GM21423 (cell line): ENCODE results near the gene PRR11.
"Not testable (repeated sequence)": the region's sequence is repeated elsewhere in the genome, so short reads cannot be mapped to it uniquely, and the experiment has no call there.

Experiments used
- ATAC-seq: cut with Tn5 transposase; IDR thresholded peaks from one replicate; pipeline ENCODE4 v1.9.1; 2021; ENCODE audit warnings: mild to moderate bottlenecking, moderate library complexity; ENCODE audit not compliant: unreplicated experiment

Gene PRR11

DNA sequence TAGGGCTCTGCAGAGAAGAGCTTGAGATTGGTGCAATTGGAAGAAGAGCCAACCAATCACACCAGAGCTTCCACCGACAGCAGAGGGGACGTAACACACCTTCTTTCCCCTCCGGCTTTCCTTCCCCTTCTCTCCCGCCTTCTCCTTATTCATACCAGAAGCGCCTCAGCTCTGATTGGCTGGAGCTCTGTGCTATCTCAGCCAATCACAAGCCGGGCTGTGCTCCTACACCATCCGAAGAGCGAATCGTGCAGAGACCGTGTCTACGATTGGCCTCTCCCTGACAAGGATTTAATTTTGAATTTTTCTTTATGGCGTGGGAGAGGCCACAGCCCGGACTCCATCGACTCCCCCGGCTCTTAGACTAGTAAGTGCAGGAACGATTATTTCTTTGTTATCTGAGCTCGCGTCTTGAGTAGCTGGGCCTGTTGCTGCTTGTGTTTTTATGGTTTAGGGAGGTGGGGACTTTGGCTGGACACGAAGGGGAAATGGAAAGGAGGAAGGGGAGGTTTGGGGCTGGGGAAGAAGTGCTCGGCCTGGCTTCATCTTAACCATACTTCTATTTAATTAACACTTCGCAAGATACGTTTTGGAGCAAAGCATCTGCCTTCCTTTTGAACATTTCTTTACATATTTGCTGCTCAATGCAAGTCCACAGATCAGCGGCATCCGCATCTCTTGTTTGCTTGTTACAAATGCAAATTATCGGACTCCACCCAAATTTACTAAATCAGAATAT is at the start of gene PRR11:
Gene PRR11 (plus strand): TSS at position 308 of the 739 bp plus-strand sequence. CDS start 14,007 bp downstream, outside the sequence.
- peak; percentile 84 for ATAC-seq

- peak; percentile 13 for ATAC-seq
Measured at GRCh38 chr17:59105852-59106462, 49.6 kb upstream of the PRR11 start.

DNA sequence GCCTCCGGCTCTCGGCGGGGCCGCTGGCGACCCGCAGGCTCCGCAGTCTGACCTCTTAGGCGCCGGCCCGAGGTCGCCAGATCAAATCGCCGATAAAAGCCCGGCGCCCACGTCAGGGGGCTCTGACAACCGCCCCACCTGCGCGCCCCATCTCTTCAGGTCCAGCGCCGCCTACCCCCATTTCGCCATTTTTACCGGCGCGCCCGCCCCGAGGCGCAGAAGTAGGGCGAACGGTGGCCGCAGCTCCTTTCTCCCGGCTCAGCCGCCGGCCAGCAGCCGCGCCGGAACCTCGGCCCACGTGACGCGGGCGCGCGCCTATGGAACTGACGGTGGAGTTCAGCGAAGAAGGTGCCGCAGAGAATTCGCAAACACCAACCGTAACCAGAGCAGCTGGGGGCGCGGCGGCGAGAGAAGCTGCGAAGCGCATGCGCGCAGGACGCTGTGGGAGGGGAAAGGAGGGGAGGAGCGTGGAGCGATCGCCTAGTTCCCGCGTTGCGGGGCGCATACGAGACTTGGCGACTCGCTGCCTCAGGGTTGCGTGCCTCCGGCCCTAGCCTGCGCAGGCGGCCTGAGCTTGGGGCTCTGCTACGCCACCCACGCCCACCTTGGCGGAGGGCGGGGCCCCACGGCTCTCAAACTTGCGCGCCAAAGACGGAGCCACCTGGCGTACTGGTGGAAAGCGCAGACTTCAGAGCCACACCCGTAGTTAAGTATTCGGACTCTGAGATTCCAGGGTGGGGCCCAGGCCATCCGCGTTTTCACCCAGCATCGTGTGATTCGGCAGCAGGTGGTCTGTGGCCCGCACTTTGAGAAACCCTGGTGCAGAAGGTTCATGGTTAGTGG is 48.9 kb upstream of the PRR11 start, which contains the start of gene TRIM37:
Gene TRIM37 (minus strand): TSS at position 418 of the 843 bp plus-strand sequence. CDS start 419 bp downstream, outside the sequence.
- ATAC-seq = peak; percentile 96

- ATAC-seq = no peak
Measured at GRCh38 chr17:59107306-59107670, 48.3 kb upstream of the PRR11 start.

DNA sequence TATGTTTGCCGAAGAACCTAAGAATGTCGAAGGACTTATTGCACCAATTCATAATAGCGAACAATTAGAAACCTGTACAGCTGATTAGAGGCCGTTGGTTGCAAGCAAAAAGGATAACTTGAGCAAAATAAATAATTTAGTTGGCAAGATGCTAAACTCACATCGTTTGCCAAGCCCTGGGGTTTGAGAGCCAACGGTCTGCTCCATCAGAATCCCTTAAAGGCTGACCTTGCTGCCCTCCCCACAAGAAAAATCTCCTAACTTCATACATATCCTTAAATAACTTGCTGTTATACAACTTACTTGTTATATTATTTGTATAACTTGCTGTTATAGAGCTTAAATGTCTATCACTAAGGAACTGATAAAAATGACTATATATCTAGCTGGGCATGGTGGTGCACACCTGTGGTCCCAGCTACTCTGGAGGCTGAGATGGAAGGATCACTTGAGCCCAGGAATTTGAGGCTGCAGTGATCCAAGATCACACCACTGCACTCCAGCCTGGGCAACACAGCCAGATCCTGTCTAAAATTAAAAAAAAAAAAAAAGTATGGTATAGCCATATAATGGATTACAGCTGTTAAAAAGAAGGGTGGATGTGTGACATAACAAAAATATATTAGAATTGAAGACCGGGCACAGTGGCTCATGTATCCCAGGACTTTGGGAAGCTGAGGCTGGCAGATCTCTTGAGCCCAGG is 47.0 kb upstream of the PRR11 start:
- no peak for ATAC-seq

DNA sequence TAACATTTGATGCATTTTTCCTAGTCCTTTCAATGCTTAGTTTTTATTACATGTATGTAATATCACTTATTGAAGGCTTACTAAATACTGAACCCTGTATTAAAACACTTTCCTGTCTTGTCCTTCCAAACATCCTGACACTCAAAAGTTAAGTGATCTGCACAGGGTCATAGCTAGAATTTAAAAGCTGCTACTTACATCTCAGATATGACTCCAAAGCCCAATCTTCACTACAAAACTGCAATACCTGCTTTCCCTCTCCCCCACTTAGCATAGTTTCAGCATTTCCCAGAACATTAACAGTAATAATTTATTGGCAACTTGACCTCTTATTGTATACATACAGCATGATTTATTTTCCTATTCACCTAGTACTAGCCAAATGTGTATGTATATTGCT is 44.6 kb upstream of the PRR11 start:
- ATAC-seq = no peak

GRCh38 chr17:59111539-59111938 is 44.0 kb upstream of the PRR11 start:
- ATAC-seq = no peak

DNA sequence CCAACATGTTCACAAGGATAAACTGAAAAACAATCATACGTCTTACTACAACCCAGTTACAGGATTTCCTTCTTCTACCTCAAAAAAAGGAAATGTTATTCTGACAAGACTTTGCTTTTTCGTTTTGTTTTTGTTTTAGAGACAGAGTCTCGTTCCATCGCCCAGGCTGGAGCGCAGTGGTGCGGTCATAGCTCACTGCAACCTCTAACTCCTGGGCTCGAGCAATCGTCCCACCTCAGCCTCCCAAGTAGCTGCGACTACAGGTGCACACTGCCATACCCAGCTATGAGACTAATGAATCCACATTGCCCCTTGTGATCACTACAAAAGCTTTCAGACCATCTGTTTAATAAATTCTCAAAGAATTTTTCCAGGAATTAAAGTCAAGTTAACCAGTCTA is 40.1 kb upstream of the PRR11 start:
- no peak for ATAC-seq

DNA sequence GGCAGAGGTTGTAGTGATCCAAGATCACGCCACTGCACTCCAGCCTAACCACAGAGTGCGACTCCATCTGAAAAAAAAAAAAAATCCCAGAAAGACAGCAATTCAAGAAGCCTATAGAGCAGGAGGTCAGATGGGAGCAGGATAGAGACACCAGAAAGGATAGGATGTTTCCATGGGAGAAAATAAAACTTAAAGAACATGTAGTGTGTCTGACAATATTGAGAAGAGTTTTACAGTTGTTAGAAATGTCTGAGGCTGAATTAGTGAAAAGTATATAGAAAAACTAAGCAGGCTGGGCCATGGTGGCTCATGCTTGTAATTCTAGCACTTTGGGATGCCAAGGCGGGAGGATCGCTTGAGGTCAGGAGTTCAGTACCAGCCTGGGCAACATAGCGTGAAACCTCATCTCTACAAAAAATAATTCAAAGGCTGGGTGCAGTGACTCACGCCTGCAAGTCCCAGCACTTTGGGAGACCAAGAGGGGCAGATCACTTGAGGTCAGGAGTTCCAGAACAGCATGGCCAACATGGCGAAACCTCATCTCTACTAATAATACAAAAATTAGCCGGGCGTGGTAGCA is 33.6 kb upstream of the PRR11 start:
- no peak for ATAC-seq

DNA sequence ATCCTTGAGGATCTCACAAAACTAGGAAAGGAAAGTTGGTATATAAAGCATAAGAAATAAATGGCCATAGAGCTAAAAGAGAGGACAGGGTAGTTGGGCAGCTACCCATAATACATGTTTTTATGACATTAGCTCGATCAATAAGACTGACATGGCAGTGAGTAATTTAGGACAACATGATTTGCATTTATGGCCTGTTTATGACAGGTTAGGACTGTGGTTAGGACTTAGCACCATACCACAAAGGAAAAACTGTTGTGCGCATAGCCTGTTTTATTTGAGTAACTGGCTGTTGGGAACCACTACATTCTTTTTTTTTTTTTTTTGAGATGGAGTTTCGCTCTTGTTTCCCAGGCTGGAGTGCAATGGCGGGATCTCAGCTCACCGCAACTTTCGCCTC is 30.9 kb upstream of the PRR11 start:
- ATAC-seq = no peak

- no peak for ATAC-seq
Measured at GRCh38 chr17:59126809-59127417, 28.6 kb upstream of the PRR11 start.

DNA sequence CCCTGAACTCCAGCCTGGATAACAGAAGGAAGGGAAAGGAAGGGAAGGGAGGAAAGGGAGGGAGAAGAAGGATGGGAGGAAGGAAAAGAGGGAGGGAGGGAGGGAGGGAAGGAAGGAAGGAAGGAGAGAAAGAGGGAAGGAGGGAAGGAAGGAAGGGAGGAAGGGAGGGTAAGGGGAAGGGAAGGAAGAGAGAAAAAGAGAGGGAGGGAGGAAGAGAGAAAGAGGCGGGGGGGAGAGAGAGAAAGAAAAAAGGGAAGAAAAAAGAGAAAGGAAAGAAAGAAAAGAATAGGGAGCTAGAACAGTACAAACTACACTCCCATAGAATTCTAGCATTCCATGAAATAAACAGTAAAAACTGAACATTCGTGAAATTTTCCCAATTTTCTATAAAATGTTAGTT is 25.7 kb upstream of the PRR11 start:
- no peak for ATAC-seq

GRCh38 chr17:59131131-59131530 is 24.4 kb upstream of the PRR11 start:
- ATAC-seq = no peak

DNA sequence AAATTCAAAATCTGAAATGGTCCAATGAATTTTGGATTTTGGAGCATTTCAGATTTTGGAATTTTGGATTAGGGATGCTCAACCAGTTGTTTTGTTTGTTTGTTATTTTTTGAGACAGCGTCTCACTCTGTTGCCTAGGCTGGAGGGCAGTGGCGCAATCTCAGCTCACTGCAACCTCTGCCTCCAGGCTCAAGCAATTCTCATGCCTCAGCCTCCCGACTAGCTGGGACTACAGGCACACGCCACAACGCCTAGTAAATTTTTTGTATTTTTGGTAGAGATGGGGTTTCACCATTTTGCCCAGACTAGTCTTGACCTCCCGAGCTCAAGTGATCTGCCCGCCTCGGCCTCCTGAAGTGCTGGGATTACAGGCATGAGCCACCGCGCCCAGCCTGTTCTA is 17.2 kb upstream of the PRR11 start:
- not testable (repeated sequence) for ATAC-seq

DNA sequence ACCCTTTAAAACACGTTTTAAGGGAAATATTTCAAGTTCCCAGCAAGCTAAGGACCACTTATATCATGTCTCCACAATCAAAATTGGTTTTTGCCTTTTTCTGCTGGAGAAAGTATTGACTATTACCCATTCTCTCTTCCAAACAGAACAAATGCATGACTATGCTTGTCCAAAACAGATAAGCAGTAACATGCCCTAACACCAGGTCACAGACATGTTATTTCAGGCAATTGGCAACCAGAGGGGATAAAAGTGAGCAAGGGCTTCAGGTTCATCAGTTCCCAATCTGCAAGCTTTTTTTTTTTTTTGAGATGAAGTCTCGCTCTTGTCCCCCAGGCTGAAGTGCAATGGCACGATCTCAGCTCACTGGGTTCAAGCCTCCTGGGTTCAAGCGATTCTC is 15.6 kb upstream of the PRR11 start:
- ATAC-seq = no peak

GRCh38 chr17:59141860-59142259 is 13.7 kb upstream of the PRR11 start:
- no peak for ATAC-seq

DNA sequence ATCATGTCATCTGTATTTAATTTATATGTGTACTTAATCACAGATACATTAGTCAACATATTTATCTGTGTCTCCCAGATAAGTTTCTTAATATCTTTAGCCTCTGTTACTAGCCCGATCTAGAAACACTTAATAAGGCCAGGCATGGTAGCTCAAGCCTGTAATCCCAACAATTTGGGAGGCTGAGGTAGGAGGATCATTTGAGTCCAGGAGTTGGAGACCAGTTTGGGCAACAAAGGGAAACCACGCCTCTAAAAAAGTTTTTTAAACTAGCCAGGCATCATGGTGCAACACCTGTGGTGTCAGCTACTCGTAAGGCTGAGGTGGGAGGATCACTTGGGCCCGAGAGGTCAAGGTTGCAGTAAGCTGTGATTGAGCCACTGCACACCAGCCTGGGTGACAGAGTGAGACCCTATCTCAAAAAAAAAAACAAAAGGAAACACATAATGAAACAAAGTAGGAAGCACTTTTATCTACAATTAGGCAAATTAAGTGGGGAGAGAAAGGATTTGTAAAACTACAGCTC is 9.9 kb upstream of the PRR11 start:
- no peak for ATAC-seq

- ATAC-seq = no peak
Measured at GRCh38 chr17:59149051-59149450, 6.5 kb upstream of the PRR11 start.

GRCh38 chr17:59149841-59150511 is 5.6 kb upstream of the PRR11 start:
- ATAC-seq = no peak
